Right atrium auricular region (tissue), 2 donors: ENCODE data around the gene TEK. TPM values are rescaled to one million over a fixed set of nuclear protein-coding genes. Genes with fewer than 3 reads are reported as not detected.

Experiments used
- DNase-seq: peaks from one replicate; pipeline ENCODE4 v3.0.0-alpha.2; 2019; ENCODE audit warnings: low spot score
- H3K27ac ChIP-seq, 2 donors: fragments of 200-600 bp; sonication (generic); 1 replicate in 1 of 2; 2 replicates in 1 of 2; pipeline ENCODE4 v1.5.1; 2016 to 2019
- H3K27me3 ChIP-seq, 2 donors: fragments of 200-600 bp; sonication (generic); one replicate each; pipeline versions ENCODE4 v1.5.1 to v1.6.0; 2017 to 2019
- H3K36me3 ChIP-seq: fragments of 200-600 bp; sonication (generic); one replicate; pipeline ENCODE4 v1.5.1; 2016
- H3K4me1 ChIP-seq, 2 donors: fragments of 200-600 bp; sonication (generic); one replicate each; pipeline versions ENCODE4 v1.5.1 to v1.6.0; 2017 to 2019
- H3K4me3 ChIP-seq, 2 donors: fragments of 200-600 bp; sonication (generic); 1 replicate in 1 of 2; 2 replicates in 1 of 2; pipeline ENCODE4 v1.5.1; 2017 to 2019; ENCODE audit warnings: mild to moderate bottlenecking in 1 of 2, moderate library complexity in 1 of 2
- H3K9me3 ChIP-seq, 2 donors: fragments of 200-600 bp; sonication (generic); one replicate each; pipeline ENCODE4 v1.5.1; 2019
- CTCF ChIP-seq, 2 donors: fragments of 200-600 bp; sonication (generic); IDR thresholded peaks; one replicate each; pipeline ENCODE4 v1.5.1; 2019; ENCODE audit warnings: antibody characterized with exemption in 2 of 2
- total RNA-seq, 2 donors: library from RNA; depleted of rRNA; stranded (reverse); fragments of >200 nt; gene quantifications; one replicate each; pipeline ENCODE4 v1.1.0, GENCODE V29; 2016

Gene TEK
- total RNA-seq, 2 donors from 2014 or later = 16.7 to 30.7 TPM

DNA sequence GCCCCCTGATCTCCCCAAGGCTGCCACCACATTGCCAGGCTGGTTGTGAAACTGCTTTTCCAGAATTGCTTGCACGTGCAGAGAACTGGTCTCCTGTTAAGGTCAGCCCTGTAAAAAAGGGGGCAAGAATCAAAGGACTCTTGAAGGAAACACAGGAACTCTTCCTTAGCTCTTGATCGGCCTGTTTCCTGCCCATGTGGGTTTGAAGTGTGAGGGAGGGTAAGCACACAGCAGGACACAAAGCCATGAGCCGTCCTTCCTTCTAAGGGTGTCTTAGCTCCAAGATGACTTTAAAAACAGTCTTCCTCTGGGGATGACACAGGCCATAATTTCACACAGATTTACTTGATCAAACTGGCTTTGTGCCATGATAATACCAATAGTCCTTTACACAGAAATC lies 36.1 kb downstream of the TEK start:
- Histone ChIP-seq H3K36me3 (no peaks in the 10 kb centered on the region), H3K27ac (no peak overlapping the region), H3K4me1 (peaks cover 0 to 3% of the 10 kb centered on the region in 2 donors), H3K9me3 (no peaks in the 10 kb centered on the region), H3K27me3 (no peaks in the 10 kb centered on the region), H3K4me3 (no peak overlapping the region)
- no peak for DNase-seq
- TF ChIP-seq CTCF (IDR thresholded peaks at IDR 0.05) = no peak

DNA sequence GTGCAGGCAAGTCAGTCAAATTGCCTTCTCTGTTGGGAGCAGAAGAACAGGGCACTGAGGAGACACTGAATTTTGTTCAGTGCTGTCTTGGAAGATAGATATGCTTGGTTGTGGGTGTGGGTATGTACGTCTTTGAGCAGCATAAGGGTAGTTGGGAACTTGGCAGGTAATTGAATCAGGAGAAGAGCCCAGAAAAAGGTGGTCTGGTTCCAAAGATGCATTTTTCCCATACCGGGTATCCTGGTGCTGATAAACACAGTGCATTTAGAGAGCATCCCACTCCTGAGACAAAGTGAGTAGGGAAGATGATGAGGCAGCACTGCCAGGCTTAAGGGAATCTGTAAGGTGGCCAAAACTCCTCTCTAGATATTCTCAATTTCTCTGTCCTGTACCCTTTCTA lies 40.6 kb downstream of the TEK start:
- Histone ChIP-seq H3K9me3 (no peaks in the 10 kb centered on the region), H3K4me3 (no peak overlapping the region), H3K27me3 (no peaks in the 10 kb centered on the region), H3K27ac (no peak overlapping the region), H3K36me3 (no peaks in the 10 kb centered on the region), H3K4me1 (peaks cover 0 to 21% of the 10 kb centered on the region in 2 donors)
- TF ChIP-seq CTCF (IDR thresholded peaks at IDR 0.05) = no peak
- DNase-seq = no peak

- no peaks in the 10 kb centered on the region for H3K36me3 ChIP-seq
- no peaks in the 10 kb centered on the region for H3K9me3 ChIP-seq
- H3K4me3 ChIP-seq = no peak overlapping the region
- H3K4me1 ChIP-seq = peaks cover 0 to 21% of the 10 kb centered on the region in 2 donors
- DNase-seq = no peak
- no peaks in the 10 kb centered on the region for H3K27me3 ChIP-seq
- no peak for TF ChIP-seq CTCF (IDR thresholded peaks at IDR 0.05)
- H3K27ac ChIP-seq = no peak overlapping the region
Observed at GRCh38 chr9:27150746-27151406, 41.9 kb downstream of the TEK start.

- Histone ChIP-seq H3K27me3 (no peaks in the 10 kb centered on the region), H3K27ac (no peak overlapping the region), H3K4me1 (peaks cover 0 to 21% of the 10 kb centered on the region in 2 donors), H3K36me3 (no peaks in the 10 kb centered on the region), H3K4me3 (no peak overlapping the region), H3K9me3 (no peaks in the 10 kb centered on the region)
- TF ChIP-seq CTCF (IDR thresholded peaks at IDR 0.05) = no peak
- no peak for DNase-seq
Observed at GRCh38 chr9:27151693-27152404, 42.8 kb downstream of the TEK start.

GRCh38 chr9:27152405-27152718 lies 43.3 kb downstream of the TEK start:
- TF ChIP-seq CTCF (IDR thresholded peaks at IDR 0.05) = no peak
- Histone ChIP-seq H3K4me1 (peaks cover 0 to 21% of the 10 kb centered on the region in 2 donors), H3K27ac (no peak overlapping the region), H3K27me3 (no peaks in the 10 kb centered on the region), H3K36me3 (no peaks in the 10 kb centered on the region), H3K9me3 (no peaks in the 10 kb centered on the region), H3K4me3 (no peak overlapping the region)
- DNase-seq = no peak
